CD8-positive, alpha-beta memory T cell (primary cell): Measurements from ENCODE around the gene MRPL52. TPM values are rescaled to one million over a fixed set of nuclear protein-coding genes. Genes with fewer than 3 reads are reported as not detected.
"Not testable (repeated sequence)": the region's sequence is repeated elsewhere in the genome, so short reads cannot be mapped to it uniquely, and the experiment has no call there.

Experiments used
- CTCF ChIA-PET: fragments of 350-600 bp; sonication (Branson Sonifier 250); formaldehyde crosslinking; loops from one replicate; lab custom pipeline; 2021; ENCODE audit warnings: antibody characterized with exemption; lab: Charles Lee
- POLR2A ChIA-PET: fragments of 350-600 bp; sonication (Branson Sonifier 250); formaldehyde crosslinking; loops from one replicate; lab custom pipeline; 2021; ENCODE audit warnings: antibody characterized with exemption; lab: Charles Lee
- DNase-seq, 5 donors: peaks; one replicate each; pipeline versions ENCODE4 v3.0.0 to v3.0.0-alpha.2; 2020 to 2022; ENCODE audit warnings: mixed read lengths in 1 of 5
- H3K27ac ChIP-seq: one replicate; pipeline ENCODE4 v1.7.0; 2013; ENCODE audit warnings: low read depth, mild to moderate bottlenecking, low read length, moderate library complexity
- H3K27me3 ChIP-seq: 2 replicates; pipeline ENCODE4 v1.7.0; 2013; ENCODE audit warnings: low read length, mild to moderate bottlenecking; ENCODE audit not compliant: insufficient read depth, poor library complexity, severe bottlenecking
- H3K36me3 ChIP-seq: 2 replicates; pipeline ENCODE4 v1.7.0; 2013; ENCODE audit warnings: mild to moderate bottlenecking, low read length, moderate library complexity; ENCODE audit not compliant: insufficient read depth
- H3K4me1 ChIP-seq: 2 replicates; pipeline ENCODE4 v1.7.0; 2013; ENCODE audit warnings: mild to moderate bottlenecking, low read length, moderate library complexity; ENCODE audit not compliant: insufficient read depth
- H3K4me3 ChIP-seq: 2 replicates; pipeline ENCODE4 v1.7.0; 2013; ENCODE audit warnings: mild to moderate bottlenecking, low read length
- H3K9me3 ChIP-seq: 2 replicates; pipeline ENCODE4 v1.7.0; 2013; ENCODE audit warnings: mild to moderate bottlenecking, low read length
- H3K27ac Mint-ChIP-seq, 8 donors: one replicate each; pipeline ENCODE4 v1.8.0; 2020 to 2021; ENCODE audit warnings: mixed read lengths in 8 of 8, mild to moderate bottlenecking in 6 of 8, inconsistent platforms in 3 of 8, moderate library complexity in 3 of 8
- H3K27me3 Mint-ChIP-seq, 2 donors: one replicate each; pipeline ENCODE4 v1.8.0; 2020 to 2021; ENCODE audit warnings: mixed read lengths in 2 of 2, mild to moderate bottlenecking in 1 of 2, moderate library complexity in 1 of 2
- H3K36me3 Mint-ChIP-seq, 3 donors: one replicate each; pipeline ENCODE4 v1.8.0; 2020 to 2021; ENCODE audit warnings: mixed read lengths in 3 of 3, inconsistent platforms in 1 of 3, mild to moderate bottlenecking in 1 of 3
- H3K4me1 Mint-ChIP-seq, 3 donors: one replicate each; pipeline ENCODE4 v1.8.0; 2020 to 2021; ENCODE audit warnings: mixed read lengths in 3 of 3, inconsistent platforms in 1 of 3, mild to moderate bottlenecking in 1 of 3
- H3K4me3 Mint-ChIP-seq, 7 donors: one replicate each; pipeline ENCODE4 v1.8.0; 2020 to 2021; ENCODE audit warnings: mixed read lengths in 7 of 7, mild to moderate bottlenecking in 6 of 7, moderate library complexity in 4 of 7, inconsistent platforms in 2 of 7
- H3K9me3 Mint-ChIP-seq, 5 donors: one replicate each; pipeline ENCODE4 v1.8.0; 2020 to 2022; ENCODE audit warnings: mixed read lengths in 5 of 5, mild to moderate bottlenecking in 3 of 5, moderate library complexity in 2 of 5, inconsistent platforms in 1 of 5
- polyA plus RNA-seq: library from polyadenylated mRNA; unstranded; fragments of 300-500 nt; fragmentation: Illumina TruSeq; gene quantifications from one replicate; pipeline ENCODE4 v1.2.3, GENCODE V29; 2021
- total RNA-seq, 2 experiments: library from RNA; stranded (reverse); gene quantifications; one replicate each; pipeline ENCODE4 v1.2.3, GENCODE V29; 2021

MRPL52 gene
- total and polyA plus RNA-seq, 3 experiments from 2014 or later, result 139 to 185 (median 181) TPM

DNA sequence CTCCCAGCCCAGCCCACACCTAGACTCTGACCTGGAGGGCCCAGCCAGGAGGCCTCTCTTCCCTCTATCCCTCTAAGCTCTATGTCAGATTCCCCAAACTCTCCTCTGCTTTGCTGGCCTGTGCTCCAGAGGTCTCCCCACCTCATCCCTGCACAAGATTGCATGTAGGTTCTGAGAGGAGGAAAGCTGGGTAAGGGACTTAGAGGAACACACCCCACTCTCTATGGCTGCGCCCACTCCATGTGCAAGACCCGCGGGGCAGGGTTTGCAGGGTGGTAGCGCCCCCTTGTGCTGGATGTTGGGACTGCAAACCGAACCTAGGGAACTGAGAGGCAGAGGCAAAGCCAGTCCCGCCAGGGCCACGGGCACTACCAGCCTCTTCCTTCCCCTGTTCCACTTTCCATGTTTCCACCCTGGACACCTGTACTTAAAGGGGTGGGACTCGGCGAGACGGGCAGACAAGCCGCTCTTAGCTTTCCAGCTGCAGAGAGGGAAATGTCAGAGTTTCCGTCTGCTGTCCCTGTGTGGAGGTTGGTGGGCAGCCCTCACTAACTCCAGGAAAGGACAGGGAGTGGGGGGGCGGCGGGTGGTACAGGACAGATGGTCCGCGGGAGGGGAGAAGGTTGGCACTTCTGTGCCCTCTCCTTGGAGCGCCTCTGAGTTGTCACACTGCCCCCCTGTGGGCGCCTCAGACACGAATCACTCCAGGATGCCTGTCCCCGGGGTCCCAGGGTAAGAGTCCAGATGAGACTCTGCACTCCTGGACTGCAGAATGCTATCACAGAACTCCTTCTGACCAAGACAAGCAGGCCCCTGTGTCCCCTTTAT lies 23.5 kb downstream of the MRPL52 start:
- POLR2A ChIA-PET, result interaction anchor here (1.0 to 1.5 kb wide), 2 partner anchors 26 to 30 kb away, joined by 4 to 5 read pairs; no protein-coding TSS in a partner anchor
- Histone ChIP-seq H3K36me3 (no peaks in the 10 kb centered on the region), H3K4me3 (peak overlapping the region; percentile 90), H3K27ac (peak overlapping the region; percentile 67), H3K9me3 (no peaks in the 10 kb centered on the region), H3K4me1 (peaks cover 15% of the 10 kb centered on the region), H3K27me3 (peaks cover 6% of the 10 kb centered on the region)
- Mint-ChIP-seq H3K4me1 (peaks cover 7 to 19% (median 16%) of the 10 kb centered on the region in 3 donors), H3K27ac (peak overlapping the region in 5 of 8 donors; percentile 18 to 95 (median 72)), H3K4me3 (peak overlapping the region; percentile 25 to 87 (median 82)), H3K9me3 (no peaks in the 10 kb centered on the region), H3K36me3 (no peaks in the 10 kb centered on the region), H3K27me3 (peaks cover 6 to 24% of the 10 kb centered on the region in 2 donors)
- CTCF ChIA-PET, result interaction anchor here (0.6 to 8.2 kb wide), 32 partner anchors 8 to 1028 kb away, joined by 3 to 149 read pairs (median 5); partner anchors contain the start of genes DAD1, LRP10, MRPL52 and OXA1L
- peak; percentile 79 to 91 (median 84) for DNase-seq

DNA sequence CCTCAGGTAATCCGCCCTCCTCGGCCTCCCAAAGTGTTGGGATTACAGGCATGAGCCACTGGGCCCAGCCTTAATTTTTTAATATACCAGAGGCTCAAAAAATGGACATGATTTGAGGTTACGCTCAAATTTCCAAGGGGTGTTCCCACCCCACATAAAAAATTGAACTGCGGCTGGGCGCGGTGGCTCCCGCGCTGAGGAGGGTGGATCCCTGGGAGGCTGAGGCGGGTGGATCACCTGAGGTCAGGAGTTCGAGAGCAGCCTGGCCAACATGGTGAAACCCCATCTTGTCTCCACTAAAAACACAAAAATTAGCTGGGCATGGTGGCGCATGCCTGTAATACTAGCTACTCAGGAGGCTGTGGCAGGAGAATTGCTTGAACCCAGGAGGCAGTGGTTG lies 24.6 kb downstream of the MRPL52 start:
- peaks cover 26% of the 10 kb centered on the region for H3K4me1 ChIP-seq
- H3K27me3 ChIP-seq, H3K27ac Mint-ChIP-seq, POLR2A ChIA-PET, H3K4me3 Mint-ChIP-seq, H3K36me3 ChIP-seq, H3K9me3 Mint-ChIP-seq, DNase-seq, H3K36me3 Mint-ChIP-seq, H3K27ac ChIP-seq, H3K9me3 ChIP-seq, H3K4me3 ChIP-seq: not testable (repeated sequence)
- H3K4me1 Mint-ChIP-seq, result peaks cover 15 to 28% (median 24%) of the 10 kb centered on the region in 3 donors
- H3K27me3 Mint-ChIP-seq, result peaks cover 15 to 28% of the 10 kb centered on the region in 2 donors
- CTCF ChIA-PET, result interaction anchor here (0.8 to 8.2 kb wide), 18 partner anchors 9 to 298 kb away, joined by 3 to 149 read pairs (median 9); partner anchors contain the start of genes AJUBA, DAD1, LRP10 and MRPL52

DNA sequence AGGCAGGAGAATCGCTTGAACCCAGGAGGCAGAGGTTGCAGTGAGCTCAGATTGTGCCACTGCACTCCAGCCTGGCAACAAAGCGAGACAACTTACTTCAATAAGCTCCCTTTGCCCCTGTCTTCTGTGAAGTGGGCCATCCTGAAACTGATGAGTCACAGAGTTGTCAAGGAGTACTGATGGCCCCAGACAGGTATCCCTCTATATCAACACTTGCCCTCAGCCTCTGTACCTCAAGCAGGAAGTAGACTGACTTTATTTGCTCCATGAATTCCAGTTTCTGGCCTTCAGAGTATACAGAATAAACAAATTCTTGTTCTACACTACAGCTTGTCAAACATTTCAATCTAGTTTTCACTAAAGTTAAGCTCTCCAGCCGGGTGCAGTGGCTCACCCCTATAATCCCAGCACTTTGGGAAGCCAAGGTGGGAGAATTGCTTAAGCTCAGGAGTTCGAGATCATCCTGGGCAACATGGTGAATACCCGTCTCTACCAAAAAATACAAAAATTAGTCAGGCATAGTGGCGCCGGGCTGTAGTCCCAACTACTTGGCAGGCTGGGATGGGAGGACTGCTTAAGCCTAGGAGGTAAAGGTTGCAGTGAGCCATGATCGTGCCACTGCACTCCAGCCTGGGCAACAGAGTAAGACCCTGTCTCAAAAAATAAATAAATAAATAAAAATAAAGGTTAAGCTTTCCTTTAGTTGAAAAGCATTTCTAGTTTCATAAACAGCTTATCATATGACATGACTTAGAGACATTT lies 25.5 kb downstream of the MRPL52 start:
- Histone ChIP-seq H3K4me1 (peaks cover 26% of the 10 kb centered on the region), H3K4me3 (no peak overlapping the region), H3K27me3 (peaks cover 6% of the 10 kb centered on the region), H3K27ac (no peak overlapping the region), H3K36me3 (no peaks in the 10 kb centered on the region), H3K9me3 (no peaks in the 10 kb centered on the region)
- ChIA-PET CTCF (interaction anchor here (0.7 to 8.2 kb wide), 17 partner anchors 9 to 299 kb away, joined by 3 to 149 read pairs (median 6); partner anchors contain the start of genes LRP10 and MRPL52), POLR2A (interaction anchor here (0.5 to 0.7 kb wide), 2 partner anchors 16 to 57 kb away, joined by 3 to 5 read pairs; no protein-coding TSS in a partner anchor)
- Mint-ChIP-seq H3K9me3 (no peaks in the 10 kb centered on the region), H3K4me3 (no peak overlapping the region), H3K27me3 (peaks cover 12 to 28% of the 10 kb centered on the region in 2 donors), H3K27ac (no peak overlapping the region), H3K4me1 (peaks cover 15 to 28% (median 24%) of the 10 kb centered on the region in 3 donors), H3K36me3 (no peaks in the 10 kb centered on the region)
- DNase-seq, result no peak

DNA sequence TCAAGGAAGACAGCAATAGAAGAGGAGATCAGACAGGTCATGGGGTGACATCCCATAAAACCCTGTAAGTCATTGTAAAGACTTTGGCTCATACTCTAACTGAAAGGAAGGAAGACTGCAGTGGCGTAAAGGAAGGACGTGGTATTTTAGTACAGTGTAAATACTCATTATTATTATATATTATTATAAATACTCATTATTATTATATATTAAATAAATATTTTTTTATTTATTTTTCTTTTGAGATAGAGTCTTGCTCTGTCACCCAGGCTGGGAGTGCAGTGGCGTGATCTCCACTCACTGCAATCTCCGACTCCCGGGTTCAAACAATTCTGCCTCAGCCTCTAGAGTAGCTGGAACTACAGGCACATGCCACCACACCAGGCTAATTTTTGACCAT lies 26.7 kb downstream of the MRPL52 start:
- Histone ChIP-seq H3K4me1 (peaks cover 26% of the 10 kb centered on the region), H3K27ac (no peak overlapping the region), H3K9me3 (no peaks in the 10 kb centered on the region), H3K36me3 (no peaks in the 10 kb centered on the region), H3K27me3 (peaks cover 6% of the 10 kb centered on the region), H3K4me3 (no peak overlapping the region)
- Mint-ChIP-seq H3K36me3 (no peaks in the 10 kb centered on the region), H3K9me3 (no peaks in the 10 kb centered on the region), H3K4me1 (peaks cover 15 to 28% (median 24%) of the 10 kb centered on the region in 3 donors), H3K27me3 (peaks cover 24 to 31% of the 10 kb centered on the region in 2 donors), H3K27ac (peak overlapping the region in 2 of 8 donors; percentile 8 to 93), H3K4me3 (peak overlapping the region in 1 of 7 donors; percentile 48)
- ChIA-PET CTCF (interaction anchor here (6.0 kb wide), 1 partner anchor 24 kb away, joined by 66 read pairs; the partner anchor contains the start of gene MRPL52), POLR2A (no interaction called here)
- DNase-seq, result no peak

DNA sequence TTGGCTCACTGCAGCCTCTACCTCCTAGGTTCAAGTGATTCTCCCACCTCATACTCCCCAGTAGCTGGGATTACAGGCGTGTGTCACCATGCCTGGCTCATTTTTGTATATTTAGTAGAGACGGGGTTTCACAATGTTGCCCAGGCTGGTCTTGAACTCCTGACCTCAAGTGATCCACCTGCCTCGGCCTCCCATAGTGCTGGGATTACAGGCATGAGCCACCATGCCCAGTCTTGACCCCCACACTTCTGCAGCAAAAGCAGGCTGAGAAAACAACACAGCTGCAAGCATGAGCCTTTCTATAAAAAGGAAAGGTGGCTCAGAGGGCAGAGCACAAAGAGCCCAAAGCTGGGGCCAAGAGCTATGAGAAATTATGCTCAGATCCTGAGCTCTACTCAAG lies 30.7 kb downstream of the MRPL52 start:
- not testable (repeated sequence) for H3K27ac Mint-ChIP-seq, H3K9me3 ChIP-seq, H3K4me3 ChIP-seq, H3K36me3 Mint-ChIP-seq, H3K27ac ChIP-seq, DNase-seq, H3K9me3 Mint-ChIP-seq, H3K36me3 ChIP-seq, H3K27me3 ChIP-seq
- POLR2A ChIA-PET, result interaction anchor here (0.6 kb wide), 1 partner anchor 101 kb away, joined by 3 read pairs; no protein-coding TSS in a partner anchor
- H3K27me3 Mint-ChIP-seq, result peaks cover 25 to 29% of the 10 kb centered on the region in 2 donors
- H3K4me3 Mint-ChIP-seq, result peak overlapping the region in 1 of 7 donors; percentile 36
- peaks cover 14% of the 10 kb centered on the region for H3K4me1 ChIP-seq
- CTCF ChIA-PET, result interaction anchor here (0.7 to 4.0 kb wide), 4 partner anchors 9 to 40 kb away, joined by 3 to 26 read pairs (median 14); partner anchors contain the start of gene LRP10
- H3K4me1 Mint-ChIP-seq, result peaks cover 11 to 25% (median 18%) of the 10 kb centered on the region in 3 donors

DNA sequence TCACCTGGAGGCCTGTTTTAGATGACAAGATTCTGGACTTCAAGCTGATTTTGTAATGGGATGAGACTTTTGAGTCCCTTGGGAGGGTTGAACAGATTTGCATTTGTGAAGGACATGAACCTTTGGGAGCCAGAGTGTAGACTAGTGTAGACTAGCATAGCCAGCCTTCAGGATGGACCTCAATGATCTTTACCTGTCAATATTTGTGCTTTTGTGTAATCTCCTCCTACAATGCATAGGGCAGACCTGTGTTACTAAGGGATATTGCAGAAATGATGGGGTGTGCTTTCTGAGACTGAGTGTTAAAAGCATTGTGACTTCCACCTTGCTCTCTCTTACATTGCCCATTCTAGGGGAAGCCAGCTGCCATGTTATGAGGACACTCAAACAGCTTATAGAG lies 32.0 kb downstream of the MRPL52 start:
- Histone ChIP-seq H3K4me1 (peaks cover 14% of the 10 kb centered on the region), H3K27ac (no peak overlapping the region), H3K27me3 (no peaks in the 10 kb centered on the region), H3K9me3 (no peaks in the 10 kb centered on the region), H3K4me3 (no peak overlapping the region), H3K36me3 (no peaks in the 10 kb centered on the region)
- POLR2A ChIA-PET, result no interaction called here
- DNase-seq, result no peak
- no peaks in the 10 kb centered on the region for H3K36me3 Mint-ChIP-seq
- H3K9me3 Mint-ChIP-seq, result no peaks in the 10 kb centered on the region
- peak overlapping the region in 1 of 7 donors; percentile 5 for H3K4me3 Mint-ChIP-seq
- H3K27ac Mint-ChIP-seq, result no peak overlapping the region
- CTCF ChIA-PET, result interaction anchor here (1.2 to 6.1 kb wide), 5 partner anchors 9 to 291 kb away, joined by 3 to 42 read pairs (median 6); partner anchors contain the start of gene LRP10
- H3K27me3 Mint-ChIP-seq, result peaks cover 19 to 24% of the 10 kb centered on the region in 2 donors
- H3K4me1 Mint-ChIP-seq, result peaks cover 11 to 20% (median 15%) of the 10 kb centered on the region in 3 donors

DNA sequence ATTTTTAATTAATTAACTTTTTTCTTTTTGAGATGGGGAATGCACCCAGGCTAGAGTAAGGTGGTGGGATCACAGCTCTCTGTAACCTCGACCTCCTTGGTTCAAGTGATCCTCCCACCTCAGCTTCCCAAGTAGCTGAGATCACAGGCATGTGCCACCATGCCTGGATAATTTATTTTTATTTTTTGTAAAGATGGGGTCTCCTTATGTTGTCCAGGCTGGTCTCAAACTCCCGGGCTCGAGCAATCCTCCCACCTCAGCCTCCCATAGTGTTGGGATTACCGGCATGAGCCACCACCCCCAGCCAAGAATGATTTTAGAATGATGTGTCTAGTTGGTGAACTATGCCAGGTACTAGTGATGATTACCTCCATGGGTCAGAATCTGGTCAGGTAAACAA lies 35.3 kb downstream of the MRPL52 start:
- no peak overlapping the region for H3K27ac Mint-ChIP-seq
- H3K9me3 Mint-ChIP-seq, result no peaks in the 10 kb centered on the region
- no peak overlapping the region for H3K4me3 ChIP-seq
- H3K4me1 Mint-ChIP-seq, result peaks cover 0 to 4% (median 4%) of the 10 kb centered on the region in 3 donors
- ChIA-PET POLR2A (interaction anchor here (0.5 kb wide), 1 partner anchor 37 kb away, joined by 5 read pairs; no protein-coding TSS in a partner anchor), CTCF (interaction anchor here (1.7 to 6.1 kb wide), 2 partner anchors 12 to 295 kb away, joined by 6 to 42 read pairs; no protein-coding TSS in a partner anchor)
- peaks cover 10 to 14% of the 10 kb centered on the region in 2 donors for H3K27me3 Mint-ChIP-seq
- H3K36me3 Mint-ChIP-seq, result no peaks in the 10 kb centered on the region
- H3K27ac ChIP-seq, result no peak overlapping the region
- no peaks in the 10 kb centered on the region for H3K36me3 ChIP-seq
- no peak for DNase-seq
- H3K27me3 ChIP-seq, result no peaks in the 10 kb centered on the region
- peaks cover 6% of the 10 kb centered on the region for H3K4me1 ChIP-seq
- no peaks in the 10 kb centered on the region for H3K9me3 ChIP-seq
- H3K4me3 Mint-ChIP-seq, result no peak overlapping the region
